HEK293T (cell line): ENCODE results near the gene HACD4.

Source experiments
- CTBP1 ChIP-seq: fragments of 450-650 bp; IDR thresholded peaks from 2 replicates; pipeline ENCODE4 v1.6.1; 2016; ENCODE audit warnings: borderline replicate concordance
- ELF4 ChIP-seq: fragments of 450-650 bp; IDR thresholded peaks from 2 replicates; pipeline ENCODE4 v1.6.1; 2017; ENCODE audit warnings: antibody characterized with exemption
- FOXK2 ChIP-seq: fragments of 450-650 bp; IDR thresholded peaks from 2 replicates; pipeline ENCODE4 v1.6.1; 2016; ENCODE audit warnings: mild to moderate bottlenecking
- HDGF ChIP-seq: fragments of 450-650 bp; IDR thresholded peaks from 2 replicates; pipeline ENCODE4 v1.6.1; 2017; ENCODE audit warnings: antibody characterized with exemption, borderline replicate concordance
- NFRKB ChIP-seq: fragments of 450-650 bp; IDR thresholded peaks from 2 replicates; pipeline ENCODE4 v1.6.1; 2016; ENCODE audit warnings: mild to moderate bottlenecking, moderate library complexity
- TARDBP ChIP-seq: fragments of 450-650 bp; IDR thresholded peaks from 2 replicates; pipeline ENCODE4 v1.6.1; 2016
- TF ChIP-seq, protein P1 (sequence below): fragments of 450-650 bp; IDR thresholded peaks from 2 replicates; pipeline ENCODE4 v1.6.1; 2016

DNA sequence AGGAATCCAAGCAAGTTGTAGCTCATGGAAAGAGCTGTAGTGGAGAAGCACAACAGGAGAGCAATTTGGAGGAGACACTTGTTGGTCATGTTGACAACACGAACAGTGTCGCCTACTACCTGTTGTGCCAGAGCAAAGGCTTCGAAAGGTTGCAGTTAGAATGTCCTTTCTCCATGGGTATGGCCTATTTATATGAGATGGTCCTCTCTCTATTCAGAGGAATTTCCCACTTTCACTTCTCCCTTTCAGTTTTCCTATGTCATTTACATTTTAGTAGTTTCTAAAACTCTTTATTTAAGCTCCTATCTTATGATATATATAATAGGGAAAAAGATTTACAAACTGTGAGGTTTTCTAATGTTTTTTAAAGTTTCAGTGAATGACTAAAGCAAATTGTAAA lies 46.3 kb upstream of the HACD4 start, which contains the start of gene IFNB1:
- TF ChIP-seq NFRKB (no peak), CTBP1 (no peak), FOXK2 (no peak), ELF4 (no peak), TARDBP (no peak), HDGF (no peak)
- TF ChIP-seq, protein P1, sequence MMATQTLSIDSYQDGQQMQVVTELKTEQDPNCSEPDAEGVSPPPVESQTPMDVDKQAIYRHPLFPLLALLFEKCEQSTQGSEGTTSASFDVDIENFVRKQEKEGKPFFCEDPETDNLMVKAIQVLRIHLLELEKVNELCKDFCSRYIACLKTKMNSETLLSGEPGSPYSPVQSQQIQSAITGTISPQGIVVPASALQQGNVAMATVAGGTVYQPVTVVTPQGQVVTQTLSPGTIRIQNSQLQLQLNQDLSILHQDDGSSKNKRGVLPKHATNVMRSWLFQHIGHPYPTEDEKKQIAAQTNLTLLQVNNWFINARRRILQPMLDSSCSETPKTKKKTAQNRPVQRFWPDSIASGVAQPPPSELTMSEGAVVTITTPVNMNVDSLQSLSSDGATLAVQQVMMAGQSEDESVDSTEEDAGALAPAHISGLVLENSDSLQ = no peak
